Stomach smooth muscle (tissue), 2 donors: ENCODE data around the gene C10orf105.

ENCODE experiments used
- H3K27ac ChIP-seq: one replicate; pipeline ENCODE4 v1.7.0; 2013; ENCODE audit warnings: mild to moderate bottlenecking, low read length, inconsistent platforms
- H3K27me3 ChIP-seq, 2 donors: one replicate each; pipeline ENCODE4 v1.7.0; 2013; ENCODE audit warnings: low read length in 2 of 2; ENCODE audit not compliant: insufficient read depth in 2 of 2, control insufficient read depth in 1 of 2
- H3K36me3 ChIP-seq, 2 donors: one replicate each; pipeline ENCODE4 v1.7.0; 2013; ENCODE audit warnings: low read length in 2 of 2; ENCODE audit not compliant: control insufficient read depth in 2 of 2, insufficient read depth in 2 of 2
- H3K4me1 ChIP-seq: one replicate; pipeline ENCODE4 v1.7.0; 2013; ENCODE audit warnings: low read length; ENCODE audit not compliant: control insufficient read depth, insufficient read depth
- H3K4me3 ChIP-seq, 2 donors: one replicate each; pipeline ENCODE4 v1.7.0; 2013; ENCODE audit warnings: low read length in 2 of 2
- H3K9ac ChIP-seq, 2 donors: one replicate each; pipeline ENCODE4 v1.7.0; 2013; ENCODE audit warnings: low read length in 2 of 2, mild to moderate bottlenecking in 1 of 2
- H3K9me3 ChIP-seq, 2 donors: one replicate each; pipeline ENCODE4 v1.7.0; 2013; ENCODE audit warnings: low read length in 2 of 2; ENCODE audit not compliant: control insufficient read depth in 2 of 2
- donor health status: healthy.
- donor health status: Pancreatic carcinoma.

C10orf105 gene

GRCh38 chr10:71750124-71750841 is 30.7 kb upstream of the C10orf105 start:
- Histone ChIP-seq H3K4me3 (no peak overlapping the region), H3K27me3 (no peaks in the 10 kb centered on the region), H3K9ac (no peak overlapping the region), H3K4me1 (peaks cover 40% of the 10 kb centered on the region), H3K36me3 (peaks cover 25 to 28% of the 10 kb centered on the region in 2 donors), H3K27ac (no peak overlapping the region), H3K9me3 (no peaks in the 10 kb centered on the region)

GRCh38 chr10:71749396-71749795 is 29.8 kb upstream of the C10orf105 start:
- Histone ChIP-seq H3K9ac (no peak overlapping the region), H3K4me1 (peaks cover 36% of the 10 kb centered on the region), H3K27ac (peak overlapping the region; percentile 41), H3K27me3 (no peaks in the 10 kb centered on the region), H3K36me3 (peaks cover 22 to 28% of the 10 kb centered on the region in 2 donors), H3K9me3 (no peaks in the 10 kb centered on the region), H3K4me3 (no peak overlapping the region)

- no peaks in the 10 kb centered on the region for H3K27me3 ChIP-seq
- H3K4me3 ChIP-seq, result no peak overlapping the region
- H3K9me3 ChIP-seq, result no peaks in the 10 kb centered on the region
- peaks cover 36% of the 10 kb centered on the region for H3K4me1 ChIP-seq
- H3K9ac ChIP-seq, result no peak overlapping the region
- H3K36me3 ChIP-seq, result peaks cover 17 to 26% of the 10 kb centered on the region in 2 donors
- H3K27ac ChIP-seq, result peak overlapping the region; percentile 41
These were observed 29.2 kb upstream of the C10orf105 start for GRCh38 chr10:71748671-71749191.

GRCh38 chr10:71747551-71748523 is 28.3 kb upstream of the C10orf105 start:
- H3K36me3 ChIP-seq, result peaks cover 9 to 18% of the 10 kb centered on the region in 2 donors
- no peak overlapping the region for H3K4me3 ChIP-seq
- no peak overlapping the region for H3K9ac ChIP-seq
- H3K4me1 ChIP-seq, result peaks cover 36% of the 10 kb centered on the region
- peak overlapping the region; percentile 41 for H3K27ac ChIP-seq
- H3K27me3 ChIP-seq, result no peaks in the 10 kb centered on the region
- no peaks in the 10 kb centered on the region for H3K9me3 ChIP-seq

- no peak overlapping the region for H3K9ac ChIP-seq
- H3K4me1 ChIP-seq, result peaks cover 36% of the 10 kb centered on the region
- H3K4me3 ChIP-seq, result no peak overlapping the region
- H3K27me3 ChIP-seq, result no peaks in the 10 kb centered on the region
- H3K27ac ChIP-seq, result no peak overlapping the region
- no peaks in the 10 kb centered on the region for H3K9me3 ChIP-seq
- peaks cover 1 to 12% of the 10 kb centered on the region in 2 donors for H3K36me3 ChIP-seq
These were observed 27.5 kb upstream of the C10orf105 start for GRCh38 chr10:71747039-71747531.

- Histone ChIP-seq H3K9me3 (no peaks in the 10 kb centered on the region), H3K36me3 (peaks cover 0 to 6% of the 10 kb centered on the region in 2 donors), H3K9ac (no peak overlapping the region), H3K4me3 (no peak overlapping the region), H3K27ac (no peak overlapping the region), H3K4me1 (peaks cover 36% of the 10 kb centered on the region), H3K27me3 (no peaks in the 10 kb centered on the region)
These were observed 26.9 kb upstream of the C10orf105 start for GRCh38 chr10:71746344-71747037.

- Histone ChIP-seq H3K27ac (no peak overlapping the region), H3K9me3 (no peaks in the 10 kb centered on the region), H3K4me1 (peaks cover 36% of the 10 kb centered on the region), H3K4me3 (no peak overlapping the region), H3K36me3 (peaks cover 0 to 4% of the 10 kb centered on the region in 2 donors), H3K27me3 (no peaks in the 10 kb centered on the region), H3K9ac (no peak overlapping the region)
These were observed 26.2 kb upstream of the C10orf105 start for GRCh38 chr10:71745664-71746250.

GRCh38 chr10:71744897-71745663 is 25.5 kb upstream of the C10orf105 start:
- no peak overlapping the region for H3K4me3 ChIP-seq
- H3K36me3 ChIP-seq, result no peaks in the 10 kb centered on the region
- no peak overlapping the region for H3K9ac ChIP-seq
- H3K4me1 ChIP-seq, result peaks cover 36% of the 10 kb centered on the region
- H3K27ac ChIP-seq, result no peak overlapping the region
- no peaks in the 10 kb centered on the region for H3K9me3 ChIP-seq
- no peaks in the 10 kb centered on the region for H3K27me3 ChIP-seq

GRCh38 chr10:71743866-71744265 is 24.3 kb upstream of the C10orf105 start:
- no peak overlapping the region for H3K4me3 ChIP-seq
- H3K9me3 ChIP-seq, result no peaks in the 10 kb centered on the region
- H3K4me1 ChIP-seq, result peaks cover 25% of the 10 kb centered on the region
- H3K27ac ChIP-seq, result no peak overlapping the region
- no peaks in the 10 kb centered on the region for H3K27me3 ChIP-seq
- no peaks in the 10 kb centered on the region for H3K36me3 ChIP-seq
- peak overlapping the region in 1 of 2 donors; percentile 11 for H3K9ac ChIP-seq
